HG02970 (cell line): Measurements from ENCODE around the gene CTNND2.
"Not testable (repeated sequence)": the region's sequence is repeated elsewhere in the genome, so short reads cannot be mapped to it uniquely, and the experiment has no call there.

Source experiments
- ATAC-seq: cut with Tn5 transposase; IDR thresholded peaks from one replicate; pipeline ENCODE4 v1.9.1; 2021; ENCODE audit warnings: mild to moderate bottlenecking, moderate library complexity, moderate number of reproducible peaks; ENCODE audit not compliant: unreplicated experiment, low FRiP score

The CTNND2 gene

GRCh38 chr5:11687498-11687897 lies 216.7 kb downstream of the CTNND2 start:
- no peak for ATAC-seq

GRCh38 chr5:11684607-11685006 lies 219.6 kb downstream of the CTNND2 start:
- no peak for ATAC-seq

GRCh38 chr5:11683666-11684065 lies 220.6 kb downstream of the CTNND2 start:
- ATAC-seq = no peak

DNA sequence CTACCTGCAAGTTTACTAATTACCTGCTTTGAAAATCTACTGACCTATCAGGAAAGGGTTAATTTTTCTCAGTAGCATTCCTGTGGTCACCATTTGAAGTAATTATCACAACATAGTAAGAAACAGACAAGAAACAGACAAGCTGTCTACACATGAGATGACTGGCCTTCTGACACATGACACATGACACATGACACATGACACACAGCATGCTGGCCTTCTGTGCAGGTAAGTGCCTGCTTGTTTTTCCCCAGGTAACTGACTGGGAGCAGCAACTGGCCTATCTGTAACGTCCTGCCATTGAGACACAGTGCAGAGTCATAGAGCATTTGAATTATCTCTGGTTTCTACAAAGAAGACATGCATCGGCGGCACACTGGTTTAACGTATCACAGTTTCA lies 222.4 kb downstream of the CTNND2 start:
- no peak for ATAC-seq

GRCh38 chr5:11679676-11680075 lies 224.6 kb downstream of the CTNND2 start:
- ATAC-seq = no peak

DNA sequence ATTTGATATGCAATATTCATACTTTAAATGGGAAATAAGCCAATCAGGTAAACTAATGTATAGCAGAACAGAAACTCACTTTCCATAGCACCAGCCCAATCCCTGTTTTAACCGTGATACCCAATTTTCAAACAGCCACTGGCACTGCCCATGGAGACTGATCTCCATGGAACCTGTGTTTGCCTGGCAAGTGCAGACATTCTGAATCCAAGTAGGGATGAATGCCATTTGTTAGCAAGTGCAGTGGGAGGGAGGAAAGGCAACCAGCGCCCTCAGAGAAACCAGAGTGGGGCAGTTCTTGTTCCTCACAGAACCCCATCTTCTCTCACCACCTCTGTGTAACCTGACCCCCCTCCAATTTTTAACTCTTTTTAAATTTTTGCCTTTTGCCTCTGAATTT lies 229.1 kb downstream of the CTNND2 start:
- ATAC-seq = no peak

DNA sequence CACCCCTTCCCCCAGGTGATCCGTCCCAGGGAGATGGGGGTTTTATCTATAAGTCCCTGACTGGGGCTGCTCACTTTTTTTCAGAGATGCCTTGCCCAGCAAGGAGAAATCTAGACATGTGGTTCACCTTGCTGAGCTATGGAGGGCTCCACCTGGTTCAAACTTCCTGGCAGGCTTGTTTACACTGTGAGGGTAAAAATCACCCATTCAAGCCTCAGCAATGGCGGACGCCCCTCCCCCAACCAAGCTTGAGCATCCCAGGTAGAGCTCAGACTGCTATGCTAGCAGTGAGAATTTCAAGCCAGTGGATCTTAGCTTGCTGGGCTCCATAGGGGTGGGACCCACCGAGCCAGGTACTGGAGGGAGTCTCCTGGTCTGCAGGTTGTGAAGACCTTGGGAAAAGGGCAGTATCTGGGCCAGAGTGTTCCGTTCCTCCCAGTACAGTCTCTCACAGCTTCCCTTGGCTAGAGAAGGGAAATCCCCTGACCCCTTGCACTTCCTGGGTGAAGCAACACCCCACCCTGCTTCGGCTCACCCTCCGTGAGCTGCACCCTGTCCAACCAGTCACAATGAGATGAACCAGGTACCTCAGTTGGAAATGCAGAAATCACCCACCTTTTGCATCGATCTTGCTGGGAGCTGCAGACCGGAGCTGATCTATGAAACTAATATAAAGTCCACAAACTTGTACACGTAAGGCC lies 231.7 kb downstream of the CTNND2 start:
- ATAC-seq = no peak

- no peak for ATAC-seq
Observed at GRCh38 chr5:11658376-11658775, 245.9 kb downstream of the CTNND2 start.

DNA sequence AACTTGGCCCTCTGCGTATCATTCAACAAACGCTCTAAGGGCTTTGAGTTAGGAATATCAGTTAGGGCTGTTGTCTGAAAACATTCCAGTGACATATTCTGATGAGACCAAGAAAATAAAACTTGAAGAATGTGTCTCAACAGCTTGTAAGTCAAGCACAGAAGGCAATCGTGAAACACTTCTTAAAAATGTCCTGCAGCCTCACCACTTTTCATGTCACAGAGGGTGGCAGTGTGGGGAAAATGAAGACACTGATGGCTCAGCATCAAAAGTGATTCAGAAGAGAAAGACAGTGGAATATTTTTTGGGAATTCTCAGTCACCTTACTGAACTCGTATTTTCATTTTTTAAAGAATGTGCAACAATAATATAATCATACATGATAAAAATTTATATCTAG lies 247.3 kb downstream of the CTNND2 start:
- ATAC-seq = no peak

GRCh38 chr5:11655681-11656080 lies 248.6 kb downstream of the CTNND2 start:
- ATAC-seq = no peak

DNA sequence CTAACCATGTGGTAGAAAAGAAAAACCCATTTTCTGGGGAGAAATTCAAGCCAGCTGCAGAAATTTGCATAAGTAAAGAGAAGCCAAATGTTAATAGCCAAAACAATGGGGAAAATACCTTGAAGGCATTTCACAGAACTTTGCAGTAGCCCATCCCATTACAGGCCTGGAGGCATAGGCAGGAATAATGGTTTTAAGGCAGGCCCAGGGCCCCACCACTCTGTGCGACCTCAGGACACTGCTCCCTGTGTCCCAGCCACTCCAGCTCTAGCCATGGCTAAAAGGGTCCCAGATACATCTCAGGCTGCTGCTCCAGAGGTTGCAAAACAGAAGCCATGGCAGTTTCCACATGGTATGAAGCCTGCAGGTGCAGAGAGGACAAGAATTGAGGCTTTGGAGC lies 253.3 kb downstream of the CTNND2 start:
- no peak for ATAC-seq

DNA sequence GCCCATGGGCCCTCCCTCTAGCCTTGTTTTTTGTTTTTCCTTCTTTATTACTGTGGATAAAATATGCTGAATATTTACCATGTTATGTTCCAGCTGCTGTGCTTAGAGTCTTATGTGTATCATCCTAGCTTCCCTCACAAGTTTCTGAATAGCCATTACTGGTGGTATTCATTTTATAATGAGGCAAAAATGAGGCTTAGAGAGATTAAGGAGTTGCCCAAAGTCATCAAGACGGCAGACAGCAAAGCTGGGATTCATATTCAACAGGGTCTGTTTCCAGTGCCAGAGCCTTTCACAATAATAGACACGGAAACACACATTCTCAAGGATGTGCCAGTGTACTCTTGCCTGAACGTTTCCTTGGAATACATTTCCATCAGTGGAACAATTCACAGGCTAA lies 258.1 kb downstream of the CTNND2 start:
- no peak for ATAC-seq

DNA sequence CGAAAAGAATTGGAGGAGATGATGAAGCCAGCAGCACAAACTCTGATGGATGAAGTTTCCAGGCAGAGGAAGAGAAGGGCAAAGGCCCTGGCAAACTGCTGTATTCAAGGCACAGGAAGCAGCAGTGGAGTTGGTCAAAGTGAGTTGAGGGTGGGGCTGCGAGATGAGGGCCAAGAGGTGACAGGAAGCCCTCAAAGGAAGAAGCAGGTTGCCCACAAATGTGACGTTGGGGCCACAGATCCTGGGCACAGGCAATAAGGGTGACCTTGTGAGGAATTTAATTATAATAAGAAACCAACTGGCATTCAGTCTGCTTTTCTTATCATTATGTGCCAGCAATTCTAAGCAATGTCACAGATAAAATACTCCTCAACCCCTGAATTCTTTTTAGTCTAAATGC lies 261.8 kb downstream of the CTNND2 start:
- ATAC-seq = no peak

- ATAC-seq = no peak
Observed at GRCh38 chr5:11640158-11640873, 263.9 kb downstream of the CTNND2 start.

DNA sequence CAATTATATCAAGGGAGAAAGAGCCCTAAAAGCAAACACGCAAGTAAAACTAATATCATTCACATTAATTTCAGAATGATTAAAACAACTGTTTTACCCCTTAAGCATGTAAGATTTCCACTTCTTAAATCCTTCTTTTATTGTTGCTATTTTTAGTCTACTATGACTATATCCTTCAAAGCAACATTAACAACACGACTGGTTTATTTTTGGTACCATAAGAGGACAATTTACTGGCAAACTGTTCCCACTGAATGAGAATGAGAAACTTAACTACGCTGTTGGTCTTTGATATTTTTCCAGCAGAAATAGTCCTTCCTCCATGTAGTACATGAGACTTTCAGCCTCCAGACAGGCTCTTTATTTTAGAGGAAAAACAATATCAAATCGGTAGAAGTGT lies 281.5 kb downstream of the CTNND2 start:
- no peak for ATAC-seq

- ATAC-seq = no peak
Observed at GRCh38 chr5:11620172-11620571, 284.1 kb downstream of the CTNND2 start.

DNA sequence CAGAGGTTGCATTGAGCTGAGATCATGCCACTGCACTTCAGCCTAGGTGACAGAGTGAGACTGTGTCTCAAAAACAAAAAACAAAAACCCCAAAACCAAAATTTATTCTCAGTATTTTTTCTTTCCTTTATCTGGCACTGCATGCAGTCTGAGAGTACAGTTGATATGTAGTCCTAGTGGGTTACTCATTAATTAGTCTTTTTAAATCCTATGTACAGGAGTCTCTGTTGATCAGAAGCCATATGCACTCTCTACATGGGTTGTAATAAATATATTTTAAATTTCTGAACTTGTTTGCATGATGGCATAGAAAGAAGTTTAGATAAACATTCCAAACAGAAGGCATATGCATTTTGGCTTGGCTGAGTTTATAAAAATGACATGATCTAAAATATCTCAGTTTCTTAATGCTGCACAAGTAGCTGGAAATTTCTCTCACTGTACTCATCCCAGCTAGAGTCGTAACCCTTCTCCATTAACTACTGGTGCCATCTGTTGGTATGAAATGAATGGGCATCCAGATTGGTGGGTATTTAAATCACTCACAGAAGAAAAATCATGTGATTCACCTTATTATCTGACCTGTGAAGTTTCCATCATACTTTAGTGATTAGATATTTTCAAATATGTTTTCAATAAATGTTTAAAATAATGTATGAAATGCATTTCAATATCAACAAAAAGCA lies 284.8 kb downstream of the CTNND2 start:
- ATAC-seq = no peak

- ATAC-seq = no peak
Observed at GRCh38 chr5:11617080-11617479, 287.2 kb downstream of the CTNND2 start.

DNA sequence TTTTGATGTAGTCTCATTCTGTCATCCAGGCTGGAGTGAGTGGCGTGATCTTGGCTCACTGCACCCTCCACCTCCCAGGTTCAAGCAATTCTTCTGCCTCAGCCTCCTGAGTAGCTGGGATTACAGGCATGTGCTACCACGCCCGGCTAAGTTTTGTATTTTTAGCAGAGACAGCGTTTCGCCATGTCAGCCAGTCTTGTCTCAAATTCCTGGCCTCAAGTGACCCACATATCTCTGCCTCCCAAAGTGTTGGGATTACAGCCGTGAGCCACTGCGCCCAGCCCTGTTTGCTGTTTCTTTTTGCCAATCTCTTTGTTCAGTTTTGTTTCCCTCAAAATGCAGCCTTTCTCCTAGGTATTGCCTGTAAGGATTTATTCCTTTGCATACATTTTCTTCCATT lies 287.6 kb downstream of the CTNND2 start:
- ATAC-seq = not testable (repeated sequence)

GRCh38 chr5:11611011-11611410 lies 293.2 kb downstream of the CTNND2 start:
- ATAC-seq = no peak

DNA sequence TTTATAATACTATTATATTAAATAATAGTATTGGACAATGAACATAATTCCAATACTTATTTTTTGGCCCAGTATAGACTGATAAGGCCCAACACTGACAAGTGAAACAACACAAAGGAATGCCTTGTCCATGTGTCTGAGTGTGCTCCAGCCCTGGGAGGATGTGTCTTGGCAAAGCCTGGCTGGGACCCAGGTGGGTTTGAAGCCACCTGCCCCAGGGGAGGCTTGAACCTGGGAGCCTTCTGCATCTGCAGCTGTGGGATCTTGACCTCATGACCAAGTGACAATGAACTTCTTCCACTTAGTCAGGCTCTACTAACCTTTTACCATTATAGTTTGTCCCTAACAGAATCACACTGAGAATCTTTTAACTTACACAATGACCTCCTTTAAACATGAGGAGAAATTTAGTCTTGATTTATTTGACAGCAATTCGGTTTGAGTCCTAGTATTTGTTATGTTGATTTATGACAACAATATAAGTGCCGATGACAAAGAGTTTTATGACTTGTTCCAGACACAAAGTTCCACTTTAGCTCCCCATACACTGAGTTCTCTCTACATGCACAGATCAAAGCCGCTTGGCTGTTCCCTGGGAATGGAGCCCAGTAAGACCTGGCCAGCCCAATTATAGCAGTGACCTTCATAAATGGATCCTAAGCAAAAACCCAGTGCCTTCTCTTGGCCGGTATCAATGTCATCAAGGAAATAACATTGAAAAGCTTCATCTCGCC lies 294.5 kb downstream of the CTNND2 start:
- ATAC-seq = no peak
